Hepatocyte (in vitro differentiated cells): Measurements from ENCODE around the gene INTS15. TPM values are rescaled to one million over a fixed set of nuclear protein-coding genes. Genes with fewer than 3 reads are reported as not detected.

Source experiments
- DNase-seq: peaks from one replicate; pipeline ENCODE4 v3.0.0-alpha.2; 2016; ENCODE audit warnings: low spot score
- H2AFZ ChIP-seq: fragments of 200-600 bp; sonication (generic); 2 replicates; pipeline ENCODE4 v1.6.0; 2016; ENCODE audit warnings: antibody characterized with exemption, mild to moderate bottlenecking
- H3K27ac ChIP-seq: fragments of 200-600 bp; sonication (generic); 2 replicates; pipeline ENCODE4 v1.5.1; 2016; ENCODE audit warnings: mild to moderate bottlenecking
- H3K27me3 ChIP-seq: fragments of 200-600 bp; sonication (generic); 2 replicates; pipeline ENCODE4 v1.6.1; 2016
- H3K36me3 ChIP-seq: fragments of 200-600 bp; sonication (generic); replicated peaks from 2 replicates; pipeline ENCODE4 v1.5.1; 2016; ENCODE audit warnings: low read depth; ENCODE audit not compliant: insufficient read depth
- H3K4me1 ChIP-seq: fragments of 200-600 bp; sonication (generic); 2 replicates; pipeline ENCODE4 v1.5.1; 2016; ENCODE audit warnings: mild to moderate bottlenecking, moderate library complexity; ENCODE audit not compliant: insufficient read depth
- H3K4me2 ChIP-seq: fragments of 200-600 bp; sonication (generic); 2 replicates; pipeline ENCODE4 v1.6.0; 2016
- H3K4me3 ChIP-seq: fragments of 200-600 bp; sonication (generic); 2 replicates; pipeline ENCODE4 v1.5.1; 2016; ENCODE audit warnings: mild to moderate bottlenecking
- H3K79me2 ChIP-seq: fragments of 200-600 bp; sonication (generic); 2 replicates; pipeline ENCODE4 v1.6.0; 2017; ENCODE audit warnings: mild to moderate bottlenecking
- H3K9me2 ChIP-seq: fragments of 200-600 bp; sonication (generic); replicated peaks from 2 replicates; pipeline ENCODE4 v1.6.0; 2017; ENCODE audit warnings: mild to moderate bottlenecking; ENCODE audit not compliant: insufficient read depth
- H3K9me3 ChIP-seq: fragments of 200-600 bp; sonication (generic); 2 replicates; pipeline ENCODE4 v1.5.1; 2016; ENCODE audit warnings: low read depth, mild to moderate bottlenecking
- H4K20me1 ChIP-seq: fragments of 200-600 bp; sonication (generic); 2 replicates; pipeline ENCODE4 v1.6.0; 2016; ENCODE audit warnings: mild to moderate bottlenecking; ENCODE audit not compliant: insufficient read depth, poor library complexity, severe bottlenecking
- CTCF ChIP-seq: fragments of 200-600 bp; sonication (generic); IDR thresholded peaks from 2 replicates; pipeline ENCODE4 v1.5.1; 2016; ENCODE audit warnings: antibody characterized with exemption, mild to moderate bottlenecking; ENCODE audit not compliant: poor library complexity
- EZH2 ChIP-seq: fragments of 200-600 bp; sonication (generic); IDR thresholded peaks from 2 replicates; pipeline ENCODE4 v1.6.1; 2016; ENCODE audit warnings: antibody characterized with exemption, mild to moderate bottlenecking, borderline replicate concordance
- EZH2phosphoT487 ChIP-seq: fragments of 200-600 bp; sonication (generic); IDR thresholded peaks from one replicate; pipeline ENCODE4 v1.6.1; 2018; ENCODE audit warnings: antibody characterized with exemption, mild to moderate bottlenecking, low read depth, moderate library complexity; ENCODE audit not compliant: unreplicated experiment, severe bottlenecking
- WGBS: methylation state at CpG from one replicate; pipeline ENCODE4 v1.1.6; 2016; ENCODE audit warnings: low lambda C conversion rate; ENCODE audit errors: missing lambda C conversion rate; 5-methylcytosine and 5-hydroxymethylcytosine counted together
- polyA plus RNA-seq: library from polyadenylated mRNA; unstranded; fragments of >200 nt; fragmentation: Nextera tagmentation; extraction: Ambion mirVana; gene quantifications from 2 replicates; pipeline ENCODE4 v1.2.1, GENCODE V29; 2016
- total RNA-seq: library from RNA; depleted of rRNA; stranded (reverse); fragments of >200 nt; gene quantifications from 2 replicates; pipeline ENCODE4 v1.2.3, GENCODE V29; 2014

Gene INTS15
- total and polyA plus RNA-seq, 2 experiments from 2014 or later, result 21.4 to 26.1 TPM

GRCh38 chr7:6648815-6649104 lies 58.9 kb downstream of the INTS15 start:
- TF ChIP-seq CTCF, result no peak
- TF ChIP-seq EZH2phosphoT487, result no peak
- no peak for TF ChIP-seq EZH2
- Histone ChIP-seq H2AFZ (no peak overlapping the region), H3K9me2 (no peaks in the 10 kb centered on the region), H3K4me2 (no peak overlapping the region), H3K4me3 (no peak overlapping the region), H3K9me3 (no peaks in the 10 kb centered on the region), H3K4me1 (no peaks in the 10 kb centered on the region), H3K27ac (no peak overlapping the region), H3K79me2 (no peaks in the 10 kb centered on the region), H3K36me3 (no peaks in the 10 kb centered on the region), H4K20me1 (no peaks in the 10 kb centered on the region), H3K27me3 (no peaks in the 10 kb centered on the region)
- no peak for DNase-seq
- 97% methylated on average over 5 of the region's 5 CpGs for WGBS

DNA sequence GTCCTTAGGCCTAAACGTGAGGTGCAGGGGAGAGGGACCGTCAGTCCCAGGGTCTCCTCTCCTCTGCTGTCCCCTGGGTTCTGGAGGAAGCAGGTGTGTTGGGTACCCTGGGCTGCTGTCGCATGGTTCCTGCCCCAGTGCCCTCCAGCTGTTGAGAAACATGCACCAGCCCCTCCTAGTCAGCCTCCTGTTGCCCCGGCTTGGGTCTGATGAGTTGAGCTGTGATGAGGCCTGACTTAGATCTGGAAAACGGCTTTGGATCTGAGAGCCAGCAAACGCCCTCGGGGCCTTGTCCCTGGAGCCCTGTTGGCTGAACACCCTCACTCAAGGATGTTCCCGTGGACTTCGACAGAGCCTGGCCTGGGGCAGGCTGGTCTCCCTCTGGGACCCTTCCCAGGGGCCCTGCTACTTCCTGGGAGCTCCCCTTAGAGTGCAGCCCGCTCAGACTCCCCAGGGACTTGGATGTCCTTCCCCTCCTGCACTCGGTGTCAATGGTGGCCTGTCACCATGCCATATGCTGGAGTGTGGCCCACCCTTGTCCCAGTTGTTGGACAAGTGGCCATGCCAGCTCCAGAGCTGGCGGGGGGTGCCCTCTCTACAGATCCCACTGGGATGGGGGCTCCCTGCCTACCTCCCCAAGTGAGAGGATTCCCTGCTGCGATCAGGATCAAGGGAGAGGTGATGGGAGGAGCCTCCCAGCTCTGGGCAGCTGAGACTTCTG lies 59.6 kb downstream of the INTS15 start:
- H3K9me2 ChIP-seq, result no peaks in the 10 kb centered on the region
- H4K20me1 ChIP-seq, result no peaks in the 10 kb centered on the region
- 90% methylated on average over 13 of the region's 13 CpGs for WGBS
- H3K27ac ChIP-seq, result no peak overlapping the region
- no peak for TF ChIP-seq EZH2
- TF ChIP-seq EZH2phosphoT487, result no peak
- TF ChIP-seq CTCF, result no peak
- H3K4me3 ChIP-seq, result no peak overlapping the region
- H3K4me1 ChIP-seq, result no peaks in the 10 kb centered on the region
- no peak overlapping the region for H3K4me2 ChIP-seq
- no peaks in the 10 kb centered on the region for H3K9me3 ChIP-seq
- no peaks in the 10 kb centered on the region for H3K79me2 ChIP-seq
- no peak for DNase-seq
- H3K36me3 ChIP-seq, result no peaks in the 10 kb centered on the region
- no peaks in the 10 kb centered on the region for H3K27me3 ChIP-seq
- H2AFZ ChIP-seq, result no peak overlapping the region

DNA sequence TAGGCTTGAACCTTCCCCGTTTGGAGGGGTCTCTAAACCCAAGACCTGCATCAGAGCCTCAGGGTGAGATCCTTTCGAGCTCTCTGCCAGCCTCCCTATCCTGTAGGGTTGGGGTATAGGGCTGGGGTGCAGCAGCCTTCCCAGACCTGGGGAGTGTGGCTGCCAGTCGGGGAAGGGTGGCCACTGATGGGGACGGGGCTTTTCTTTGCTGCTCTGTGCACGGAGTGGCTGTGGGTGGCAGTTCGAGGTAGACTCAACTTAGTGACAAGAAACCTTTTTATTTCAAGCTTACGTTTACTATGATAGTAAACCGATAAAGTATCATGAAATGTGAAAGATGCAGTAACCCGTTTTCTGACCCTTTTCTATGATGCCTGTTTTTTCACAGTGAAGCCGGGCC lies 60.3 kb downstream of the INTS15 start:
- Histone ChIP-seq H3K4me2 (no peak overlapping the region), H3K79me2 (no peaks in the 10 kb centered on the region), H3K9me2 (no peaks in the 10 kb centered on the region), H2AFZ (no peak overlapping the region), H3K4me3 (no peak overlapping the region), H4K20me1 (no peaks in the 10 kb centered on the region), H3K9me3 (no peaks in the 10 kb centered on the region), H3K27ac (no peak overlapping the region), H3K27me3 (no peaks in the 10 kb centered on the region), H3K4me1 (no peaks in the 10 kb centered on the region), H3K36me3 (no peaks in the 10 kb centered on the region)
- DNase-seq, result no peak
- TF ChIP-seq CTCF (no peak), EZH2phosphoT487 (no peak), EZH2 (no peak)
- WGBS, result 99% methylated on average over 10 of the region's 10 CpGs

DNA sequence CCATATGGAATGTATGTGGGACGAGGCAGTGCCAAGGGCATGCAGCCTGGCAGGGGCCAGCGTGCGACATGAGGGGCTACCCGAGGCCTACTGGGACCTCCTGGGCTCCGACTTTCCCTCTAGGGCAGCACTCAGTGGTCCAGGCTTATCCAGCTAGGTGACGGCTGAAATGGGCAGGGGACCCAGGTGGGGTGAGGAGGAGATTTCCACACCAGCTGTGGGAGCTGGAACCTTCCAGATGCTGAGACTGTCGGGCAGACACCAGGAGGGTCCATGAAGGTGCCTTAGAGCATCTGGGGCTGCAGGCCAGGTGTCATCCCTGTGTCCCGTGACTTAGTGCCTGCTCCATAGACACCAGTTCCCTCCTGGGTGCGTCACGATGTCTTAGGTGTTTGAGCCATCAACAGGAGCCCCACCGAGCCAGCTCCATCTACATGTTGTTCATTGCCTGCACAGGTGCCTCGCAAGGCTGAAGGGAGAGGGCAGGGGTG lies 60.7 kb downstream of the INTS15 start:
- no peak overlapping the region for H3K4me3 ChIP-seq
- no peak overlapping the region for H2AFZ ChIP-seq
- H4K20me1 ChIP-seq, result no peaks in the 10 kb centered on the region
- H3K79me2 ChIP-seq, result no peaks in the 10 kb centered on the region
- no peak overlapping the region for H3K4me2 ChIP-seq
- no peaks in the 10 kb centered on the region for H3K9me3 ChIP-seq
- no peak overlapping the region for H3K27ac ChIP-seq
- no peak for DNase-seq
- H3K36me3 ChIP-seq, result no peaks in the 10 kb centered on the region
- no peak for TF ChIP-seq EZH2phosphoT487
- no peak for TF ChIP-seq EZH2
- TF ChIP-seq CTCF, result no peak
- H3K9me2 ChIP-seq, result no peaks in the 10 kb centered on the region
- no peaks in the 10 kb centered on the region for H3K27me3 ChIP-seq
- 100% methylated on average over 12 of the region's 12 CpGs for WGBS
- no peaks in the 10 kb centered on the region for H3K4me1 ChIP-seq
